Activated CD8-positive, alpha-beta T cell treated with anti-CD3 and anti-CD28 coated beads for 36 hours (primary cell): Measurements from ENCODE around the gene AMBRA1. TPM values are rescaled to one million over a fixed set of nuclear protein-coding genes. Genes with fewer than 3 reads are reported as not detected.
"Not testable (repeated sequence)": the region's sequence is repeated elsewhere in the genome, so short reads cannot be mapped to it uniquely, and the experiment has no call there.

Experiments used
- ATAC-seq: fragments of 200-7000 bp; cut with Tn5 transposase; one replicate; pipeline ENCODE4 v1.10.0; 2021; ENCODE audit warnings: mild to moderate bottlenecking, moderate library complexity
- CTCF ChIA-PET: fragments of 350-600 bp; sonication (Branson Sonifier 250); formaldehyde crosslinking; loops from one replicate; lab custom pipeline; 2021; ENCODE audit warnings: antibody characterized with exemption; lab: Charles Lee
- POLR2A ChIA-PET: fragments of 350-600 bp; sonication (Branson Sonifier 250); formaldehyde crosslinking; loops from one replicate; lab custom pipeline; 2021; ENCODE audit warnings: antibody characterized with exemption; lab: Charles Lee
- DNase-seq: peaks from one replicate; pipeline ENCODE4 v3.0.0-alpha.2; 2020
- H3K27ac Mint-ChIP-seq: one replicate; pipeline ENCODE4 v1.8.0; 2021; ENCODE audit warnings: mild to moderate bottlenecking, mixed read lengths
- H3K27me3 Mint-ChIP-seq: one replicate; pipeline ENCODE4 v1.8.0; 2021; ENCODE audit warnings: mixed read lengths
- H3K36me3 Mint-ChIP-seq: one replicate; pipeline ENCODE4 v1.8.0; 2021; ENCODE audit warnings: low read depth, mixed read lengths
- H3K4me1 Mint-ChIP-seq: one replicate; pipeline ENCODE4 v1.8.0; 2021; ENCODE audit warnings: low read depth, mixed read lengths
- H3K4me3 Mint-ChIP-seq: one replicate; pipeline ENCODE4 v1.8.0; 2021; ENCODE audit warnings: mild to moderate bottlenecking, moderate library complexity, mixed read lengths
- H3K9me3 Mint-ChIP-seq: one replicate; pipeline ENCODE4 v1.8.0; 2021; ENCODE audit warnings: mixed read lengths
- intact Hi-C: fragments of 100-400 bp; cut with micrococcal nuclease; formaldehyde crosslinking; loops from one replicate; pipeline ENCODE4 v1.10.0; 2022
- total RNA-seq, 2 experiments: library from RNA; stranded (reverse); gene quantifications; one replicate each; pipeline ENCODE4 v1.2.3, GENCODE V29; 2021
- TF ChIP-seq, protein P1 (sequence below): fragments of 200-600 bp; IDR thresholded peaks from one replicate; pipeline ENCODE4 v1.8.0; 2022; ENCODE audit warnings: antibody characterized with exemption, mild to moderate bottlenecking

AMBRA1 gene
- total RNA-seq, 2 experiments from 2014 or later, result 24.0 to 24.1 TPM

GRCh38 chr11:46374815-46375214, 219.0 kb downstream of the AMBRA1 start:
- CTCF ChIA-PET, result no interaction called here

GRCh38 chr11:46373787-46374740, 219.8 kb downstream of the AMBRA1 start:
- no peak overlapping the region for H3K27ac Mint-ChIP-seq
- peaks cover 6% of the 10 kb centered on the region for H3K4me1 Mint-ChIP-seq
- CTCF ChIA-PET, result interaction anchor here (17.8 kb wide), 1 partner anchor 22 kb away, joined by 480 read pairs; the partner anchor contains the start of gene DGKZ
- no peaks in the 10 kb centered on the region for H3K9me3 Mint-ChIP-seq
- no peak overlapping the region for H3K4me3 Mint-ChIP-seq
- no peaks in the 10 kb centered on the region for H3K27me3 Mint-ChIP-seq
- no peak for DNase-seq
- POLR2A ChIA-PET, result no interaction called here
- TF ChIP-seq, protein P1, sequence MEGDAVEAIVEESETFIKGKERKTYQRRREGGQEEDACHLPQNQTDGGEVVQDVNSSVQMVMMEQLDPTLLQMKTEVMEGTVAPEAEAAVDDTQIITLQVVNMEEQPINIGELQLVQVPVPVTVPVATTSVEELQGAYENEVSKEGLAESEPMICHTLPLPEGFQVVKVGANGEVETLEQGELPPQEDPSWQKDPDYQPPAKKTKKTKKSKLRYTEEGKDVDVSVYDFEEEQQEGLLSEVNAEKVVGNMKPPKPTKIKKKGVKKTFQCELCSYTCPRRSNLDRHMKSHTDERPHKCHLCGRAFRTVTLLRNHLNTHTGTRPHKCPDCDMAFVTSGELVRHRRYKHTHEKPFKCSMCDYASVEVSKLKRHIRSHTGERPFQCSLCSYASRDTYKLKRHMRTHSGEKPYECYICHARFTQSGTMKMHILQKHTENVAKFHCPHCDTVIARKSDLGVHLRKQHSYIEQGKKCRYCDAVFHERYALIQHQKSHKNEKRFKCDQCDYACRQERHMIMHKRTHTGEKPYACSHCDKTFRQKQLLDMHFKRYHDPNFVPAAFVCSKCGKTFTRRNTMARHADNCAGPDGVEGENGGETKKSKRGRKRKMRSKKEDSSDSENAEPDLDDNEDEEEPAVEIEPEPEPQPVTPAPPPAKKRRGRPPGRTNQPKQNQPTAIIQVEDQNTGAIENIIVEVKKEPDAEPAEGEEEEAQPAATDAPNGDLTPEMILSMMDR, result no peak
- intact Hi-C loops, result no loop called here
- peaks cover 30% of the 10 kb centered on the region for H3K36me3 Mint-ChIP-seq
- no peak for ATAC-seq

More at GRCh38 chr11:46374815-46375214, 219.0 kb downstream of the AMBRA1 start:
- Mint-ChIP-seq H3K4me1 (peaks cover 6% of the 10 kb centered on the region), H3K4me3 (no peak overlapping the region), H3K27ac (no peak overlapping the region), H3K9me3 (no peaks in the 10 kb centered on the region), H3K27me3 (no peaks in the 10 kb centered on the region), H3K36me3 (peaks cover 24% of the 10 kb centered on the region)
- TF ChIP-seq, protein P1, result no peak
- POLR2A ChIA-PET, result no interaction called here
- intact Hi-C loops, result no loop called here
- ATAC-seq, result no peak
- DNase-seq, result no peak

DNA sequence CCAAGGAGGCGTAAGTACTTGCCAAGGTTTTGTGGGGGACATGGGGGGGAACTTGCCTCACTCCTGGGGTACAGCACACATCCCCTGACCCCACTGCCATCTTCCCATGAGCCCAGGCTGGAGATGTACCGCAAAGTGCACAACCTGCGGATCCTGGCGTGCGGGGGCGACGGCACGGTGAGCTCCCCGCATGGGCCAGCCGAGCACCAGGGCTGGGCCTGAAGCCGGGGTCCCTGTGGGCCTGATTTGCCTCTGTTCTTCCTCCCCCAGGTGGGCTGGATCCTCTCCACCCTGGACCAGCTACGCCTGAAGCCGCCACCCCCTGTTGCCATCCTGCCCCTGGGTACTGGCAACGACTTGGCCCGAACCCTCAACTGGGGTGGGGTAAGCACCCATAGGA, 221.3 kb downstream of the AMBRA1 start:
- ChIA-PET CTCF (interaction anchor here (1.2 to 17.8 kb wide), 2 partner anchors 17 to 21 kb away, joined by 4 to 480 read pairs; partner anchors contain the start of gene DGKZ), POLR2A (interaction anchor here (0.7 kb wide), 1 partner anchor 11 kb away, joined by 4 read pairs; no protein-coding TSS in a partner anchor)
- intact Hi-C loops, ATAC-seq, H3K27me3 Mint-ChIP-seq, H3K4me1 Mint-ChIP-seq, DNase-seq, H3K4me3 Mint-ChIP-seq, H3K9me3 Mint-ChIP-seq, H3K27ac Mint-ChIP-seq: not testable (repeated sequence)
- H3K36me3 Mint-ChIP-seq, result peaks cover 28% of the 10 kb centered on the region

GRCh38 chr11:46372086-46372485, 221.7 kb downstream of the AMBRA1 start:
- Mint-ChIP-seq H3K27me3 (no peaks in the 10 kb centered on the region), H3K9me3 (no peaks in the 10 kb centered on the region), H3K36me3 (peaks cover 24% of the 10 kb centered on the region), H3K4me3 (no peak overlapping the region), H3K4me1 (peaks cover 13% of the 10 kb centered on the region), H3K27ac (no peak overlapping the region)
- ATAC-seq (no peak), DNase-seq (no peak)
- ChIA-PET POLR2A (interaction anchor here (0.7 kb wide), 1 partner anchor 11 kb away, joined by 4 read pairs; no protein-coding TSS in a partner anchor), CTCF (interaction anchor here (1.2 to 17.8 kb wide), 2 partner anchors 17 to 20 kb away, joined by 4 to 480 read pairs; partner anchors contain the start of gene DGKZ)
- intact Hi-C loops, result no loop called here
- TF ChIP-seq, protein P1, result no peak

DNA sequence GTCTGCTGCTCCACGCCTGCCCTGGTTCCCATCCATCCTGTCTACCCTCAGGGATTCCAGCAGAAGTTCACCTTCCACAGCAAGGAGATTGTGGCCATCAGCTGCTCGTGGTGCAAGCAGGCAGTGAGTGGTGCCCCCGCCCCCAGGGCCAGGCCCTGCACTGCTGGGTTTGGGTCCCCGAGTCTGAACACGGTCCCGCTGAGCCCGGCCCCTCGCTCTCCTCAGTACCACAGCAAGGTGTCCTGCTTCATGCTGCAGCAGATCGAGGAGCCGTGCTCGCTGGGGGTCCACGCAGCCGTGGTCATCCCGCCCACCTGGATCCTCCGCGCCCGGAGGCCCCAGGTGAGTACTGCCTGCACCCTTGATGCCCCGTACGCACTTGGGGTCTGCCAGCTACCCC, 222.6 kb downstream of the AMBRA1 start:
- peaks cover 15% of the 10 kb centered on the region for H3K4me1 Mint-ChIP-seq
- H3K4me3 Mint-ChIP-seq, POLR2A ChIA-PET, intact Hi-C loops, ATAC-seq, H3K27me3 Mint-ChIP-seq, DNase-seq, H3K27ac Mint-ChIP-seq, H3K9me3 Mint-ChIP-seq: not testable (repeated sequence)
- H3K36me3 Mint-ChIP-seq, result peaks cover 22% of the 10 kb centered on the region
- CTCF ChIA-PET, result interaction anchor here (17.8 kb wide), 1 partner anchor 19 kb away, joined by 480 read pairs; the partner anchor contains the start of gene DGKZ
